HG03442 (cell line): ENCODE data around the gene BICDL2.
"Not testable (repeated sequence)": the region's sequence is repeated elsewhere in the genome, so short reads cannot be mapped to it uniquely, and the experiment has no call there.

ENCODE experiments used
- ATAC-seq: cut with Tn5 transposase; IDR thresholded peaks from one replicate; pipeline ENCODE4 v1.9.1; 2021; ENCODE audit warnings: mild to moderate bottlenecking, moderate library complexity; ENCODE audit not compliant: unreplicated experiment

Gene BICDL2, protein sequence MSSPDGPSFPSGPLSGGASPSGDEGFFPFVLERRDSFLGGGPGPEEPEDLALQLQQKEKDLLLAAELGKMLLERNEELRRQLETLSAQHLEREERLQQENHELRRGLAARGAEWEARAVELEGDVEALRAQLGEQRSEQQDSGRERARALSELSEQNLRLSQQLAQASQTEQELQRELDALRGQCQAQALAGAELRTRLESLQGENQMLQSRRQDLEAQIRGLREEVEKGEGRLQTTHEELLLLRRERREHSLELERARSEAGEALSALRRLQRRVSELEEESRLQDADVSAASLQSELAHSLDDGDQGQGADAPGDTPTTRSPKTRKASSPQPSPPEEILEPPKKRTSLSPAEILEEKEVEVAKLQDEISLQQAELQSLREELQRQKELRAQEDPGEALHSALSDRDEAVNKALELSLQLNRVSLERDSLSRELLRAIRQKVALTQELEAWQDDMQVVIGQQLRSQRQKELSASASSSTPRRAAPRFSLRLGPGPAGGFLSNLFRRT

DNA sequence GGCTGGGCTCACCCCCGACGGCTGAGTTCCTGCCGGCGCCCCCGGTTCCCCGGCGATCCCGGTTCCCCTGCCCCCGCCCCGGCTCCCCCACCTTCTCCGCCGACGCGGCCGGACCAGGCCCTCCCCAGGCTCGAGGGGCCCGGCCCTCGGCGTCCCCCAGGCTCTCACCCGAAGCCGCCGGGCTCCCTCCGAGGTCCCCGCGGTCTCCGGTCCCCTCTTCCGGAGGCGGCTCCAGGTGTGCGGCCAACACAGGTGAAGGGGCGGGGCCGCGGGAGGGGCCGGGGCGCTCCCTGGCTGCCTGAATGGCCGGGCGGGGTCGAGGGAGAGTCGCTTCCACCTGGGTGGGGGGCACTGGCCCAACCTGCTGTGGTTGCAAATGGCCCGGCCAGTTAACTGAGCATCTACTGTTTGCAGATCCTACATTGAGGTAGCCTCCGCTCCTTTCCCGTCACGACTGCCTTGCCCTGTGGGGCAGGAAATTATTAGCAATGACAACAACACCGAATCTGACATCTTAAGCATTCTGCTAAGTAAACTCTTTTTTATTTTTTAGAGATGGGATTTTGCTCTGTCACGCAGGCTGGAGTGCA lies at the start of gene BICDL2:
Gene BICDL2 (minus strand): TSS at position 219 of the 590 bp plus-strand sequence. CDS start 1,448 bp downstream, outside the sequence.
- no peak for ATAC-seq

GRCh38 chr16:3085868-3086595 lies 49.3 kb upstream of the BICDL2 start:
- no peak for ATAC-seq

DNA sequence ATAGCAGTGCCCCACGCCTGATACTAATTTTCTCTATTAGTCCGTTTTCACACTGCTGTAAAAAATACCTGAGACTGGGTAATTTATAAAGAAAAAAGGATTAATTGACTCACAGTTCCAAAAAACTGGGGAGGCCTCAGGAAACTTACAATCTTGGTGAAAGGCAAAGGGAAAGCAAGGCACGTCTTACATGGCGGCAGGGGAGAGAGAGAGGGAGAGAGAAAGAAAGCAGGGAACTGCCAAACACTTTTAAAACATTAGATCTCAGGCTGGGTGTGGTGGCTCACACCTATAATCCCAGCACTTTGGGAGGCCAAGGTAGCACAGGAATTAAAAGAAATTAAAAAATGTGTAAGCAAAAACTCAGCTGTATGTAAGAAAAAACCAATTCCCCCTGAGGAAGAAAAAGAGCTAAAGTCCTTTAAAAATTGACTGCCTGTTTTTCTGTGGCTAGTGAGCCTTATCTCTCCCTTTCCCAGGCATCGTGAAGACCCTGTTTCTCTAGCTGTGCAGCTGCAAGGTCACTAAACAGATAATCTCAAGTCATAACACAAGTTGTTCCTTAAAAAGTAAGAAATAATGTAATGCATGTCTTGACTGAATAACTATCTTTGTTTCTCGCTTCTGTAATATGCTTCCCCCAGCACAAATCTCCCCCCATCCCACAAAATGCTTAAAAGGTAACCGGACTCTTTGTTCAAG lies 48.4 kb upstream of the BICDL2 start:
- ATAC-seq: no peak

DNA sequence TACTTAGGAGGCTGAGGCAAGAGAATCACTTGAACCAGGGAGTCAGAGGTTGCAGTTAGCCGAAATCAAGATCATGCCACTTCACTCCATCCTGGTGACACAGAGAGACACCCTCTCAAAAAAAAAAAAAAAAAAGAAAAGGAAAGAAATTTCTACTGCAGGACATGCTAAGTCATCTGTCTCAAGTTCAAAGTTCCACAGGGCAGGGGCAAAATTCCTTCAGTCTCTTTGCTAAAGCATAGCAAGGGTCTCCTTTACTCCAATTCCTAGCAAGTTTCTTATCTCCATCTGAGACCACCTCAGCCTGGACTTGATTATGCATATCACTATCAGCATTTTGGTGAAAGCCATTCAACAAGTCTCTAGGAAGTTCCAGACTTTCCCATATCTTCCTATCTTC lies 47.7 kb upstream of the BICDL2 start:
- no peak for ATAC-seq

GRCh38 chr16:3083408-3083807 lies 46.7 kb upstream of the BICDL2 start:
- ATAC-seq: not testable (repeated sequence)

GRCh38 chr16:3081957-3082356 lies 45.2 kb upstream of the BICDL2 start:
- not testable (repeated sequence) for ATAC-seq

GRCh38 chr16:3080024-3080423 lies 43.3 kb upstream of the BICDL2 start:
- ATAC-seq: no peak

DNA sequence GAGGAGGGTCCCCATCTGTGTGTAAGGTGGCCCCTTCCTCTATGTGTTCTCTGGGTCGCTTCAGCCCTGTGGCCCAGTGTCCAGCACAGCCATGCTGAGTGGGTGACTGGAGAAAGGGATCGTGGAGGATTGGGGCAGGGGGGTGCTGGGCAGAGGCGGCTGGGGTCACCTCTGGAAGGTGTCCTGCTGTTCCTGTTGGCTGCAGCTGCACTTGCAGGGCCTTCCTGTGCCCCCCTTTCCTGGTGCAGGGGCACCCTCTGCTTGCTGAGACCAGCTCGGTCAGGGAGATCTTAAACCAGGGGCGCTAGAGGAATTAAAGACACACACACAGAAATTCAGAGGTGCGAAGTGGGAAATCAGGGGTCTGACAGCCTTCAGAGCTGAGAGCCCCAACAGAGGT lies 39.8 kb upstream of the BICDL2 start:
- ATAC-seq: no peak

DNA sequence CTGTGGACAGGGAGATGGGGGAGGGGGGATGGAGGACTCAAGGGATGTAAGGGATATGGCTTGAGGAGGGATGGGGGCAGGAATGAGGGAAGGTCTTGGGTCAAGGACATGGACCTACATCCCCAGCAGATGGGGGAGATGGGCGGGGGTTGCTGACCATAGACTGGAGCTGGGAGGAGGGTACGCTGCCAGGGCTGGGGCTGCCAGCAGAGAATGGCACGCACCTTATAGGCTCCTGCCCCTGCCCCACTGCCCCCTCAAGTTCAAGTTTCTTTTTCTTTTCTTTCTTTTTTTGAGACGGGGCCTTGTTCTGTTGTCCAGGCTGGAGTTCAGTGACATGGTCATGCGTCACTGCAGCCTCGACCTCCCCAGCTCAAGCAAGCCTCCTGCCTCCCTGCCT lies 39.2 kb upstream of the BICDL2 start:
- ATAC-seq: not testable (repeated sequence)

DNA sequence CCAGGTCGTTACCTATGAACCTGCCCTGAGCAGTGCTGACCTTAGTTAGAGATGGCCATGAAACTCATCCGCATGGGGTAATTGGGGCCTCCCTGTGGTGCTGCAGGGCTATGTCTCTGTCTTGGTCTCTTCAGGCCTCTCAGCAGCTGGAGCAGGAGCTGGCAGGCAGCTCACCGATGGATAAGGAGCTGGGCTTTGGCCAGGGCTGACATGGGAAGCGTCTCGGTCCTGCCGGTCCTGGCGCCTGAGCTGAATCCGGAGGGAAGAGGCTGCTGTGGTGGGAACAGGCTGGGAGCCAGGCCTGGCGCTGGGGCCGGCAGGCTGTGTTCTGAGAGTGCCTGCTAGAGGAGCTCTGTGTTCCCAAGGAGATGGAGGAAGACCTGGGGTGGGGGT lies 38.8 kb upstream of the BICDL2 start:
- ATAC-seq: no peak

GRCh38 chr16:3074860-3075522 lies 38.2 kb upstream of the BICDL2 start:
- peak; percentile 72 for ATAC-seq

- ATAC-seq: no peak
Measured at GRCh38 chr16:3073448-3073847, 36.7 kb upstream of the BICDL2 start.

GRCh38 chr16:3072576-3073263 lies 36.0 kb upstream of the BICDL2 start:
- not testable (repeated sequence) for ATAC-seq

GRCh38 chr16:3072148-3072547 lies 35.4 kb upstream of the BICDL2 start:
- ATAC-seq: not testable (repeated sequence)

GRCh38 chr16:3071655-3072054 lies 34.9 kb upstream of the BICDL2 start:
- ATAC-seq: no peak

DNA sequence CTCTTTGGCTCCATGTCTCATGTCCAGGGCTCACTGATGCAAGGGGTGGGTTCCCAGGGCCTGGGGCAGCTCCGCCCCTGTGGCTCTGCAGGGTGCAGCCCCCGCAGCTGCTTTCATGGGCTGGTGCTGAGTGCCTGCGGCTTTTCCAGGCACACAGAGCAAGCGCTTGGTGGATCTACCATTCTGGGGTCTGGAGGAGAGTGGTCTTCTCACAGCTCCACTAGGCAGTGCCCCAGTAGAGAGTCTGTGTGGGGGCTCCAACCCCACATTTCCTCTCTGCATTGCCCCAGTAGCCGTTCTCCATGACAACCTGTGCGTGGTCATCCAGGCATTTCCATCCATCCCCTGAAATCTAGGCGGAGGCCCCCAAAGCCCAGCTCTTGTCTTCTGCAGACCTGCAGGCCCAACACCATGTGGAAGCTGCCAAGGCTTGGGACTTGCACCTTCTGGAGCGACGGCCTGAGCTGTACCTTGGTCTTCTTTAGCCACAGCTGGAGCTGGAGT lies 33.9 kb upstream of the BICDL2 start:
- ATAC-seq: no peak

GRCh38 chr16:3069146-3069545 lies 32.4 kb upstream of the BICDL2 start:
- ATAC-seq: not testable (repeated sequence)

- no peak for ATAC-seq
Measured at GRCh38 chr16:3068487-3068886, 31.7 kb upstream of the BICDL2 start.

DNA sequence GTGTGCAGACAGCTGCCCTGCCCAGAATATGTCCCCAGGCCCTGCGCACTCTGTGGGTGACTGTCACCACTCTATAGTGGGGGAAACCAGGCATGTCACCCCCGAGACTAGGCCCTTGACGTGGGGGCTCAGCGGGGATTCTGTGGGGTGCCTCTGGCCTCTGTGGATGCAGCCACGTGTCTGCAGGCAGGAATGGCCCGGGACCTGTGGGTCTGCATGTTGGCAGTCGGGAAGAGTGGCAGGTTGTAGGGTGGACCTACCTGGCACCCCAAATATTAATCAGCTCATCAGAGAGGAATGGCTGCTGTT lies 29.6 kb upstream of the BICDL2 start:
- ATAC-seq: no peak
